ENCODE results near the gene EBF3.

EBF3 gene

DNA sequence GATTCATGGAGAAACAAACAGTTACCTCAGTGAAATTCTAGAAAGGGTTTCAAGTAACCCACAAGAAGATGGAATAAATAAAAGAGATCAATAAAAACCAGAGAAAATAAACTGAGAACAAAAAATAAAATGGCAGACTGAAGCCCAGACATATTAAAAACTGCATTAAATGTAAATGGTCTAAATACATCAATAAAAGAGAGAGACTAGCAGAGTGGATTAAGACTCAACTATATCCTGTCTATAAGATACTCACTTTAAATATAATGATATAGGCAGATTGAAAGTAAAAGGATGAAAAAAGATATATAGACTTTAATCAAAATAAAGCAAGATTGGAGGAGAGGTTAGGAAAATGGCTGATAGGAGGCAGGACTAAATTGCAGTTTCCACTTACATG is 18.8 kb upstream of the EBF3 start:
- Histone ChIP-seq H3K4me1 (ENCODE audit: insufficient read depth, low read length) (no peaks in the 10 kb centered on the region), H3K9me3 (ENCODE audit: low read length) (no peaks in the 10 kb centered on the region), H3K27me3 (ENCODE audit: insufficient read depth, low read length) (peaks cover 5% of the 10 kb centered on the region), H3K4me3 (ENCODE audit: low read length) (no peak overlapping the region), H3K36me3 (ENCODE audit: insufficient read depth, low read length) (no peaks in the 10 kb centered on the region), H2AFZ (ENCODE audit: low read depth, low read length) (no peak overlapping the region)

DNA sequence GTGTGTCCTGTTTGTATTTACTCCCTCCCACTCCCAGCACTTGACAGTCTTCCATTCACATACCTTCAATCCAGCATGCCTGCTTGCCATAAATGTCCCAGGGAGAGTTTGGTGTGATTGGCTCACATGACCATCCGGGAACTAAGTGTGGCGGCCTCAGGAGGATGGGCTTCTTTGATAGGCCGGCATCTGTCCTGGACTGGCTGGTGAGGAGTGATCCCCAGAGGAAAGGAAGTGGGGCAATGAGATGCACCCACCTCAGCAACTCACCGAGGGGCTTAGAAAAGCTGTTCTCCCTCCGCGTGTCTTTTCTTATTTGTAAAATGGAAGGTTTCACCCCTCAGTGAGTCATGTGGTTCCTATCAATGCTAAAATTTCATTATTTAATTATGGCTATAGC is 14.9 kb upstream of the EBF3 start:
- Histone ChIP-seq H3K4me3 (ENCODE audit: low read length) (no peak overlapping the region), H3K9me3 (ENCODE audit: low read length) (no peaks in the 10 kb centered on the region)

DNA sequence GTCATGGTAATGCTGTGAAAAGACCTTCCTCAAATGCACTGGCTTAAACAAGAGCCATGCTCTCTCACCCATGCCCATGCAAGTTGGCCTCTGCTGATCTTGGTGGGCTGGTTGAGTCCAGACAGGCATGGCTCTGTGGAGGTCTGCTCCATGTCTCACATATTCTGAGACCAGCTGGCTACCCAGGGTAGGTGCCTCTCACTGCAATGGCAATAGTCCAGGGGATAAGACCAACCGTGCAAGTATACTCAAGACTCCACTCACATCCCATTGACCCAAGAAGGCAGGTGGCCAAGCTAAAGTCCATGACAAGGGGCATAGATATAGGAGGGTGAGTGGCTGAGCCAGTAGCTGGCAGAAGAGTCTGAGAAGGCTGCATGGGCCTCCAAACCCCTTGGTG is 14.2 kb upstream of the EBF3 start:
- Histone ChIP-seq H3K4me1 (ENCODE audit: insufficient read depth, low read length) (no peaks in the 10 kb centered on the region), H3K9me3 (ENCODE audit: low read length) (no peaks in the 10 kb centered on the region), H3K36me3 (ENCODE audit: insufficient read depth, low read length) (no peaks in the 10 kb centered on the region), H3K4me3 (ENCODE audit: low read length) (no peak overlapping the region), H2AFZ (ENCODE audit: low read depth, low read length) (no peak overlapping the region), H3K27me3 (ENCODE audit: insufficient read depth, low read length) (peaks cover 44% of the 10 kb centered on the region)

More for the DNA sequence above, 14.9 kb upstream of the EBF3 start:
- H3K36me3 ChIP-seq (ENCODE audit: insufficient read depth, low read length), result no peaks in the 10 kb centered on the region
- peaks cover 37% of the 10 kb centered on the region for H3K27me3 ChIP-seq (ENCODE audit: insufficient read depth, low read length)
- H2AFZ ChIP-seq (ENCODE audit: low read depth, low read length), result no peak overlapping the region
- H3K4me1 ChIP-seq (ENCODE audit: insufficient read depth, low read length), result no peaks in the 10 kb centered on the region

DNA sequence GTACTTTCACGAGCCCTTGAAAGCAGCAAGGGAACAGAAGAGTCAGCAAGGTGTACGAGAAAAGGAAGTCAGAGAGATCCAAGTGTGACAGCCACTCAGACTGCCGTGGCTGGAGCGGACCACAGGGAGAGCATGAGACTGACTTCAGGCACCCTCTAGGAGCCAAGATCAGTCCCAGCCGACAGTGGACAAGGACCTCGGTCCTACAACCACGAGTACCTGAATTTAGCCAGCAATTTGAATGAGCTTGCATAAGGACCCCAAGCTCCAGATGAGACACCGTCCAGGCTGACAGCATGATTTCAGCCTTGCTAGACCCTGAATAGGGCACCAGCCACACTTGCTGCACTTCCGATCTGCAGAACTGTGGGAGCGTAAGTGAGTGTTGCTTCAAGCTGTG is 13.7 kb upstream of the EBF3 start:
- H3K4me1 ChIP-seq (ENCODE audit: insufficient read depth, low read length), result no peaks in the 10 kb centered on the region
- no peak overlapping the region for H2AFZ ChIP-seq (ENCODE audit: low read depth, low read length)

DNA sequence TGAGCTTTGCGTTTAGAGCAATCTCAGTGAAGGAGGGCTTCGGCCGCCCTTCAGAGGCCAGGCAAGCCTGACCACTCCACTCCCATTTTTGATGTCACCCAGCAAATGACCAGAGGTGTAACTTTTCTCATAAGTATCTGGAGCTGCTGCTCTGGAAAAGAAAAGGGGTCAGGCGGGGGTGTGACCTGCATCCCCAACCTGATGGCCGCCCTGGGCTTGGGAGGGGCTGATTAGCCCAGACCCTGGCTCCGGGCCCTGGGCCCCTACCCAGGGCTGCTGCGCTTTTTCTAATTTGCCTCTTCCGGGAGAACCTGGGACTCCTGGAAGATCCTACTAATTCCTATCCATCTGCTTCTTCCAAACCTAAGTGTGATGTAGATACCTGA is 9.6 kb upstream of the EBF3 start:
- H3K4me1 ChIP-seq (ENCODE audit: insufficient read depth, low read length), result peaks cover 13% of the 10 kb centered on the region
- peaks cover 85% of the 10 kb centered on the region for H3K27me3 ChIP-seq (ENCODE audit: insufficient read depth, low read length)
- no peaks in the 10 kb centered on the region for H3K36me3 ChIP-seq (ENCODE audit: insufficient read depth, low read length)
- H3K4me3 ChIP-seq (ENCODE audit: low read length), result no peak overlapping the region
- H3K9me3 ChIP-seq (ENCODE audit: low read length), result no peaks in the 10 kb centered on the region
- H2AFZ ChIP-seq (ENCODE audit: low read depth, low read length), result no peak overlapping the region

More for the DNA sequence above, 13.7 kb upstream of the EBF3 start:
- H3K27me3 ChIP-seq (ENCODE audit: insufficient read depth, low read length), result peaks cover 49% of the 10 kb centered on the region
- H3K4me3 ChIP-seq (ENCODE audit: low read length), result no peak overlapping the region
- H3K9me3 ChIP-seq (ENCODE audit: low read length), result no peaks in the 10 kb centered on the region
- H3K36me3 ChIP-seq (ENCODE audit: insufficient read depth, low read length), result no peaks in the 10 kb centered on the region

DNA sequence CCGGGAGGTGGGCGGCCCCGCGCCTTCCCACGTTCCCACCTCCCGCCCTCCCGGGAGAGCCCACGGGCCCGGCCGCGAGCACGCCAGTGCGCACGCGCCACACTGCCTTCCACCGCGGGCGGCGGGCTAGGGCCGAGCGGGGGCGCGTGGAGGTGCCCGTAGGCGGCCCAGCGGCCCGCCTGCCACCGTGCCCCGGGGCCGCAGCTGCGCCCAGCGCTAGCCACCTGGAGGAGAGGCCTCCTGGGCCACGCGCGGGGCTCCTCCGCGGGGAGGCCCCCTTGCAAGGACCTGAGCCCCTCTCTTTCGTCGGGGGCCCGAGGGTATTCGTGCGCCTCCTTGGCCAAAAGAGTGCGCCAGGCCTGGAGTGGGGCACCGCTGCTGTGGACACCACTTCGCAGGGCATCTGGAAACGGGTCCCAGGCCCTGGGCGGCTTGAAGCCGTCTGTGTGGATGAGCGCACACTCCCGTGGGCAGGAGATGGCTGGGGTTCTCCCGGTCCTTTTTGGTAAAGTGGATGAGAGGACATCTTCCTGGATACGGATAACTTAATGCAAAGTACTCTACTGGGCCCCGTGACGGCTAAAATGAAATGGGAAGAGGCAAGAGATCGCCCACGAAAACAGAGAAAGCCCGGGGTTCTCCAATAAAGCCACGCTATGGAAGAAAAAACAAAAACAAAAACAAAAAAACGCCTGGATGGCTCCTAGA is 9.0 kb upstream of the EBF3 start:
- Histone ChIP-seq H3K4me1 (ENCODE audit: insufficient read depth, low read length) (peaks cover 18% of the 10 kb centered on the region), H3K36me3 (ENCODE audit: insufficient read depth, low read length) (no peaks in the 10 kb centered on the region), H2AFZ (ENCODE audit: low read depth, low read length) (no peak overlapping the region), H3K9me3 (ENCODE audit: low read length) (no peaks in the 10 kb centered on the region), H3K4me3 (ENCODE audit: low read length) (no peak overlapping the region), H3K27me3 (ENCODE audit: insufficient read depth, low read length) (peaks cover 89% of the 10 kb centered on the region)

DNA sequence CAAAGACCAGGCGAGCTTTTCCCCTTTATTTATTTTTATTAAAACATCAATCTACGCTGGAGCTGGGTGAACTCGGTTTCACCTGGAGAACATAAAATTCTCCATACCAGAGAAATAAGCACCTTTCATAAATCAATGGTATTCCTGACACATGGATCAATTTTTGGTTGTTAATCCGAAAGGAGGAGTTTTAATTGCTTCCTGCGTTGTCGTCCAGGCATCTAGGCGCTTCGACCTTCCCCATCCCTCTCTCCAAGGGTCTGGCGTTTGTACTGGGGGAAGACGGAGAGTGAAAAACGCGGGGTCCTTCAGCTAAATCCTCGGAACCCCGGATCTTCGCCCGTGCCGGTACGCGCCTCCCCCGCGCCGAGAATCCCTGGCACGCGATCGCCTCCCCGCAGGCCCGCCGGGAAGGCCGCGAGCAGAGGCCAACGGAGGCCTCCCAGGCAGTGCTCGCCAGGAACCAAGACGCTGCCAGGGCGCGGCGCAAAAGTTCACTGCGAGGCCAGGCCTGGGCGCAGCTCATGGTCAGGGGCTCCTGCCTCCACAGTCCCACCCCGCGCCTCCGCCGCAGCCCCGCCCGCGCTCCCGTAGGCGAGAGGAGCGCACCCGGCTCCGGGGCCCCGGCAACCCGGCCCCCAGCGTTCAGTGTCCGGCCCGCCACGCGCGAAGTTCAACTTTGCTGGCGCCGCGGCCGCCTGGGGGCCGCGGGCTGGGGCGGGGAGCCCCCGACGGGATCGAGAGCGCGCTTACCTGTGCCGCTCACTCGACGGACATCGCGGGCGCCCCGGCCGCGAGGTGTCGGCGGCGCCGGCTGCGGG is 8.3 kb upstream of the EBF3 start:
- Histone ChIP-seq H3K36me3 (ENCODE audit: insufficient read depth, low read length) (no peaks in the 10 kb centered on the region), H3K4me3 (ENCODE audit: low read length) (no peak overlapping the region), H3K27me3 (ENCODE audit: insufficient read depth, low read length) (peaks cover 90% of the 10 kb centered on the region), H3K9me3 (ENCODE audit: low read length) (no peaks in the 10 kb centered on the region), H2AFZ (ENCODE audit: low read depth, low read length) (no peak overlapping the region), H3K4me1 (ENCODE audit: insufficient read depth, low read length) (peaks cover 26% of the 10 kb centered on the region)

DNA sequence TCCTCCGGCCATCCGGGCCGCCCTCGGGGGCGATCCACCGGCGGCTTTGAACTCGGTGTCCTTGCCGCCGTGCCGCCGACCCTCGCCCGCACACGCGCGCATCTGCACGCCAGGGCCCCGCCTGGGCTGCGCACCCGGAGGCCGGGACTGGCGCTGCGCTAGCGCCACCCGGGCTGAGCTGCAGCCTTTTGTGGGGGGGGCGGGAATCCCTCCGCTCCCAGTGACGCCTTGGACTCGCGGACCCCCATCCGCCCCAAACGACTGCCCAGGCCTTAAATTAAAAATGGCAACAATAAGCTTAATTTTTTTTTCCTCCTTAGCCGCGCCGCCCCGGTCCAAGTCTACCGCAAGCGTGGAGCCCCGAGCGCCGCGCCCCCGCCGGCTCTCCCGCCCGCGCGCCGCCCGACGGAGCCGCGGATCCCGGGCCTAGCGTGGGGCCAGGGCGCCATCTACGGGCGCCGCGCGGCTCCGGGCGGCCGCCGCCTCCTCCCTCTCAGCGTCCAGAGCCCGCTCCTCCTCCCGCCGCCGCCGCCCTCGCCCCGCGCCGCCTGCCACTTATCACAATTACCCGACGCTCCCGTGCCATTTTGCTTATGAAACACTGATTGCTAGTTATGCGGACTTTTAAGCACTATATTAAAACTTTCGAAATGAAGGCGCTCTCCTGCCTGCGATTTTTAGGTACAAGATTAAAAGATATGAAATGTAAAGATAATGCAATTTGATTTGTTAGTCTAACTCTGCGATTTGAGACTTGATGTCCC is 7.5 kb upstream of the EBF3 start:
- peaks cover 93% of the 10 kb centered on the region for H3K27me3 ChIP-seq (ENCODE audit: insufficient read depth, low read length)
- H3K4me3 ChIP-seq (ENCODE audit: low read length), result peak overlapping the region; percentile 19
- no peak overlapping the region for H2AFZ ChIP-seq (ENCODE audit: low read depth, low read length)
- H3K4me1 ChIP-seq (ENCODE audit: insufficient read depth, low read length), result peaks cover 33% of the 10 kb centered on the region
- H3K9me3 ChIP-seq (ENCODE audit: low read length), result no peaks in the 10 kb centered on the region
- no peaks in the 10 kb centered on the region for H3K36me3 ChIP-seq (ENCODE audit: insufficient read depth, low read length)

DNA sequence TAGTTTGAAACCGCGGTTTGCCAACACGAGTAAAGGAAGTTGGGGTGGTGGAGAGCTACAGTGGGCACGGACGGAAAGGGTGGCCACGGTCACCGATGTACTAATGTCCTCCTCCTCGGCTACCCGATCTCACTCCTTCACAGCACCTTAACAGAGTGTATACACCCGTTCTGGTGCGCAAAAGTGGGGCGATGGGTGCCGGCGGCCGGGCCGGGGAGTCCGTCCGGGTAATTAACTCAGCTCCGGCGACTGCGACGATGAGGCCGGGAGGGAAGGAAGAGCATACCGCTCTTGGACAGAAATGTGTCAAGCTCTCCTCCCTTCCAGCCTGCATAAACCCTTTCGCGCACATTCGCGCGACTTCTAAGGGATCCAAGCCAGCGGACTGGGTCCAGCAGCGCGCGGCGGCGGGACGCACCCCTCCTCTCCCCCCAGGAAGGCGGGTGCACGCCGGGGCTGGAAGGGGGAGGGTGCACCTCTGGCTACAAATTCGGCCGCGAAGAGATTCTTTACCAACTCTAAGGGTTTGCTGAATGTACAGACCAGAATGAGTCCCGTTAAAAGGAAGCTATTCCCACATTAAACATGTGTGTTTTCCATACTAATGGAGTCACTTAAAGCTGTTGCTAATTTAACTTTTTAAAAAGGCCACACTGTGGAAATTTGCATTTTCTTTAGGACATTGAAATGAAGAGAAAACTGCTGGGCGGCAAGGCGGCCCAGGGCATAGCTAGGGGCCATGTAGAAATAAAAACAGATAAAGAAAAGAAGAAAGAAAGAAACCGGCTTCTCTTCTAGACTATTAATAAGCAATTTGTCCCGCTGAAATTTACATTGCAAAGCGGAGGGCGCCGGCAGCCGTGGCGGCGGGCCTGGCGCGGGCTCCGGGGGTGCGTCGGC is 6.6 kb upstream of the EBF3 start:
- Histone ChIP-seq H3K9me3 (ENCODE audit: low read length) (no peaks in the 10 kb centered on the region), H3K27me3 (ENCODE audit: insufficient read depth, low read length) (peaks cover 94% of the 10 kb centered on the region), H3K36me3 (ENCODE audit: insufficient read depth, low read length) (no peaks in the 10 kb centered on the region), H2AFZ (ENCODE audit: low read depth, low read length) (no peak overlapping the region), H3K4me1 (ENCODE audit: insufficient read depth, low read length) (peaks cover 41% of the 10 kb centered on the region), H3K4me3 (ENCODE audit: low read length) (no peak overlapping the region)

DNA sequence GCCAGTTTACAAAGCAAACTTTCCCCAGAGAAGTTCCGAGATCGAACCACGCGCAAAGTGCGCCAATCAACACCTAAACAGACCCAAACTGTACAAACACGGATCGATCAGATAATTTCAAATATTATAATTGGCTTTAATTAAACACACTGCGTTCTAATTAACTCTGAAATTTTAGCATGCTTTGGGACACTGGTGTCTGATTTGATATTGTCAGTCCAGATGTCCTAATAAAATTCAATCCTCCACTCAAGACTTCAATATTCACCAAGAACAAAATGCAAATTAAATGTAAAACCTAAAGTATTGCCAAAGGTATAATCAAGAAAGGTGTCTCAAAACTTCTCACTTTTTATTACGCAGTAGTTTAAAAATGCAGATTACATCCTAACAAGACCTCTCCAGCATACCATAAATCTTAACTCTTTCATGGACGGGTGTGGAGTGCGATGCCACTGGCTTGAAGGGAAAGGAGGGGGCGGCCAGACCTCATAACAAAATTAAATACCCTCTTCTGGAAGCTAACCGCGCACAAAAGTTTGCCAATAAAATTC is 5.9 kb upstream of the EBF3 start:
- peaks cover 94% of the 10 kb centered on the region for H3K27me3 ChIP-seq (ENCODE audit: insufficient read depth, low read length)
- no peaks in the 10 kb centered on the region for H3K9me3 ChIP-seq (ENCODE audit: low read length)
- H3K36me3 ChIP-seq (ENCODE audit: insufficient read depth, low read length), result no peaks in the 10 kb centered on the region
- H3K4me1 ChIP-seq (ENCODE audit: insufficient read depth, low read length), result peaks cover 41% of the 10 kb centered on the region
- no peak overlapping the region for H2AFZ ChIP-seq (ENCODE audit: low read depth, low read length)
- no peak overlapping the region for H3K4me3 ChIP-seq (ENCODE audit: low read length)

DNA sequence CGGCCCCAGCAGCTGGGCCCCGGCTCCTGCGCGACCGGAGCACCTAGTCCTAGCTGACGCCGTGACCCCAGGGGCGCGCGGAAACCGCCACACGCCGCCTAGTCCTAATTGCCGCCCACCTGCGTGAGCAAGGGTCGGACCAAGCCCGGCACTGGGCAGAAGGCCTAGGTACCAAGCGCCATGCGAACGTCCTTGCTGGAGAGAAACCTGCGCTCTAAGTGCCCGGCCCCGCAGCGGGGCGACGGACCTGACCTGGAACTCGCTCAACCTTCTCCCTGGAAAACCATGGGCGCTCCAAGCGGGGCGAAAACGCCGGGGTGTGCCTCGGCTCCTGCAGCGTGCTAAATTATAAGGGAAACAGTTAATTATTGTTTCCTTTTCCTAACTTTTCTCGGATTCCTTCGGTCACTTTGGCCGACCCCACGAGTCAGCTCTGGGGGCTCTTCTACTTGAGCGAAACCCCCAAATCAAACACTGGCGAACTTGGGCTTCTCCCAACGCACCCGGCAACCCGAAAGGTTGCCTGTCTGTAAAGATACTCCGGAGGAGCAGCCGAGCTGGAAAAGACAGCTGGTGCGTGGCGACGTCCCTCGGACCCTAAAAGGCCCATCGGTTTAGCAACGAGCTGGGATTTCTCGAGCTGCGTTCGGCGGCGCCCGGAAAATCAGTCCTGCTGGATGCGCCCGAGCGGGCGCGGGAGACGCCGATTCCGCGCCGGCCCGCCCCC is 5.3 kb upstream of the EBF3 start:
- Histone ChIP-seq H2AFZ (ENCODE audit: low read depth, low read length) (no peak overlapping the region), H3K36me3 (ENCODE audit: insufficient read depth, low read length) (no peaks in the 10 kb centered on the region), H3K27me3 (ENCODE audit: insufficient read depth, low read length) (peaks cover 93% of the 10 kb centered on the region), H3K9me3 (ENCODE audit: low read length) (no peaks in the 10 kb centered on the region), H3K4me3 (ENCODE audit: low read length) (no peak overlapping the region), H3K4me1 (ENCODE audit: insufficient read depth, low read length) (peaks cover 41% of the 10 kb centered on the region)

DNA sequence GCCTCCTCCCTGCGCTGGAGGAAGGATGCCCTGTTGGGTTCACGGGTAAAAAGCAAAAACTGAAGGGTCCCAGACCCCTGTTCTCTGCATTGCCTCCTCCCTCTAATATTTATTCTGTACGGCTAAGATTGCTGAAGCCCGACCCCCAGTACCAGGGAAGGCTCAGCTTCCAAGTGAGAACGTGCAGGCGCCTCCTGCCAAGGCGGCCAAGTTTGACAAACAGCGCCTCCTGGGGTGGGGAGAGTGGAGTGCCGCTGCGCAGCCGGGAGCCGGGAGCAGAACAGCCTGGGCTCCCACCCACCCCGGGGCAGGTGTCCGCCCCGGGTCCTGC is 4.7 kb upstream of the EBF3 start:
- no peaks in the 10 kb centered on the region for H3K9me3 ChIP-seq (ENCODE audit: low read length)
- peaks cover 89% of the 10 kb centered on the region for H3K27me3 ChIP-seq (ENCODE audit: insufficient read depth, low read length)
- H3K4me1 ChIP-seq (ENCODE audit: insufficient read depth, low read length), result peaks cover 41% of the 10 kb centered on the region
- no peak overlapping the region for H3K4me3 ChIP-seq (ENCODE audit: low read length)
- no peak overlapping the region for H2AFZ ChIP-seq (ENCODE audit: low read depth, low read length)
- no peaks in the 10 kb centered on the region for H3K36me3 ChIP-seq (ENCODE audit: insufficient read depth, low read length)
